Aorta (tissue), 5 donors: ENCODE results near the gene GOT1. TPM values are rescaled to one million over a fixed set of nuclear protein-coding genes. Genes with fewer than 3 reads are reported as not detected.

Experiments
- ATAC-seq: fragments of 200-7000 bp; cut with Tn5 transposase; one replicate; pipeline ENCODE4 v1.9.1; 2022; ENCODE audit warnings: moderate library complexity; ENCODE audit not compliant: low FRiP score
- DNase-seq, 2 donors: peaks; one replicate each; pipeline ENCODE4 v3.0.0-alpha.2; 2020
- H3K27ac ChIP-seq, 2 donors: one replicate each; pipeline ENCODE4 v1.5.1; 2013; ENCODE audit warnings: low read length in 2 of 2, mild to moderate bottlenecking in 2 of 2, moderate library complexity in 2 of 2, control low read depth in 1 of 2, inconsistent platforms in 1 of 2, low read depth in 1 of 2
- H3K27me3 ChIP-seq, 2 donors: one replicate each; pipeline ENCODE4 v1.6.1; 2013; ENCODE audit warnings: control low read depth in 1 of 2, low read length in 1 of 2, mild to moderate bottlenecking in 1 of 2, moderate library complexity in 1 of 2; ENCODE audit not compliant: insufficient read depth in 2 of 2, control insufficient read depth in 1 of 2
- H3K36me3 ChIP-seq, 2 donors: one replicate each; pipeline ENCODE4 v1.6.1; 2013; ENCODE audit warnings: control low read depth in 1 of 2, low read length in 1 of 2, mild to moderate bottlenecking in 1 of 2; ENCODE audit not compliant: insufficient read depth in 2 of 2, control insufficient read depth in 1 of 2
- H3K4me1 ChIP-seq, 2 donors: one replicate each; pipeline ENCODE4 v1.6.1; 2013; ENCODE audit warnings: low read length in 2 of 2, control low read depth in 1 of 2, mild to moderate bottlenecking in 1 of 2, moderate library complexity in 1 of 2; ENCODE audit not compliant: insufficient read depth in 2 of 2, control insufficient read depth in 1 of 2
- H3K4me3 ChIP-seq, 2 donors: one replicate each; pipeline ENCODE4 v1.5.1; 2013; ENCODE audit warnings: low read length in 2 of 2, control low read depth in 1 of 2, mild to moderate bottlenecking in 1 of 2
- H3K9me3 ChIP-seq: one replicate; pipeline ENCODE4 v1.6.1; 2013; ENCODE audit warnings: mild to moderate bottlenecking, low read length; ENCODE audit not compliant: control insufficient read depth
- WGBS, 2 donors: extraction: QIAGEN DNeasy Blood & Tissue Kit; methylation state at CpG; one replicate each; pipeline ENCODE4 v1.1.7; 2013; 5-methylcytosine and 5-hydroxymethylcytosine counted together
- intact Hi-C, 2 donors: fragments of 100-400 bp; cut with DNase I; formaldehyde crosslinking; loops; one replicate each; pipeline versions ENCODE4 v1.14.2 to v1.15.0; 2022
- polyA plus RNA-seq, 2 donors: library from polyadenylated mRNA; stranded (reverse); fragments of 200-250 nt; gene quantifications; one replicate each; pipeline ENCODE4 v1.2.3, GENCODE V29; 2013
- total RNA-seq, 2 donors: library from RNA; stranded (reverse); fragmentation: NEBNext Ultra II Directional; extraction: Animal tissue kit (Norgen Biotek cat#: 25700); gene quantifications; one replicate each; pipeline ENCODE4 v1.2.1, GENCODE V29; 2021
- donor health status: healthy with polysubstance abuse.
- donor health status: Bipolar disorder and iron deficiency.
- donor health status: DM: no; HTN: no; CAD: no.
- donor health status: DM: no; HTN: no; CAD: no.
- donor health status: DM: yes; HTN: yes; CAD: no.

GOT1 gene
- total and polyA plus RNA-seq, 4 donors = 9.2 to 17.4 (median 11.6) TPM

- H3K36me3 ChIP-seq = no peaks in the 10 kb centered on the region
- intact Hi-C loops = no loop called here
- no peak overlapping the region for H3K4me3 ChIP-seq
- no peak for DNase-seq
- H3K4me1 ChIP-seq = no peaks in the 10 kb centered on the region
- no peaks in the 10 kb centered on the region for H3K9me3 ChIP-seq
- no peak for ATAC-seq
- 67 to 70% methylated on average over 1 of the region's 1 CpG for WGBS, 2 donors
- no peak overlapping the region for H3K27ac ChIP-seq
- H3K27me3 ChIP-seq = no peaks in the 10 kb centered on the region
Measured at GRCh38 chr10:99353182-99353581, 77.2 kb downstream of the GOT1 start.

- Histone ChIP-seq H3K36me3 (no peaks in the 10 kb centered on the region), H3K27me3 (no peaks in the 10 kb centered on the region), H3K9me3 (no peaks in the 10 kb centered on the region), H3K4me3 (no peak overlapping the region), H3K27ac (no peak overlapping the region), H3K4me1 (no peaks in the 10 kb centered on the region)
- DNase-seq (no peak), ATAC-seq (no peak)
- 84 to 93% methylated on average over 5 of the region's 5 CpGs for WGBS, 2 donors
- intact Hi-C loops = no loop called here
Measured at GRCh38 chr10:99347672-99348071, 82.8 kb downstream of the GOT1 start.

Other genes starting within 250 kb of the GOT1 start
- 1 to 10 TPM; 3.4 to 6.3 TPM for gene HPSE2, start 194.8 kb downstream of the GOT1 start, total RNA-seq
- 10 to 100 TPM in 1 of 2 donors, 1 to 10 TPM in 1; 1.2 to 22.0 TPM for gene HPSE2, start 194.8 kb downstream of the GOT1 start, polyA plus RNA-seq
- under 1 TPM; 0.23 to 0.30 TPM for gene CNNM1, start 101.3 kb downstream of the GOT1 start, total RNA-seq
- gene CNNM1, start 101.3 kb downstream of the GOT1 start, polyA plus RNA-seq = under 1 TPM; 0.13 to 0.25 TPM
- under 1 TPM in 1 of 2 donors, not detected in 1; 0.60 TPM for gene NKX2-3, start 102.3 kb upstream of the GOT1 start, total RNA-seq
- gene NKX2-3, start 102.3 kb upstream of the GOT1 start, polyA plus RNA-seq = under 1 TPM; 0.05 to 0.50 TPM
- 10 to 100 TPM; 43.9 to 47.0 TPM for gene SLC25A28, start 189.8 kb upstream of the GOT1 start, total RNA-seq
- gene SLC25A28, start 189.8 kb upstream of the GOT1 start, polyA plus RNA-seq = 100 to 1,000 TPM in 1 of 2 donors, 10 to 100 TPM in 1; 40.4 to 157 TPM
- 1 to 10 TPM; 8.2 to 8.6 TPM for gene ENTPD7, start 228.9 kb upstream of the GOT1 start, total RNA-seq
- gene ENTPD7, start 228.9 kb upstream of the GOT1 start, polyA plus RNA-seq = 1 to 10 TPM in 1 of 2 donors, under 1 TPM in 1; 0.95 to 2.0 TPM